Mucosa of stomach (tissue), 1 donor: Measurements from ENCODE around the gene TTL.
"Not testable (repeated sequence)": the region's sequence is repeated elsewhere in the genome, so short reads cannot be mapped to it uniquely, and the experiment has no call there.

ENCODE experiments used
- H3K27me3 ChIP-seq: one replicate; pipeline ENCODE4 v1.7.0; 2013; ENCODE audit warnings: mild to moderate bottlenecking, low read length; ENCODE audit not compliant: control insufficient read depth, insufficient read depth
- H3K36me3 ChIP-seq: one replicate; pipeline ENCODE4 v1.7.0; 2013; ENCODE audit warnings: low read length; ENCODE audit not compliant: control insufficient read depth, insufficient read depth
- H3K4me1 ChIP-seq: one replicate; pipeline ENCODE4 v1.7.0; 2013; ENCODE audit warnings: mild to moderate bottlenecking, low read length; ENCODE audit not compliant: control insufficient read depth, insufficient read depth
- H3K4me3 ChIP-seq: one replicate; pipeline ENCODE4 v1.7.0; 2013; ENCODE audit warnings: low read length
- H3K9ac ChIP-seq: one replicate; pipeline ENCODE4 v1.7.0; 2013; ENCODE audit warnings: mild to moderate bottlenecking, low read length, moderate library complexity
- H3K9me3 ChIP-seq: one replicate; pipeline ENCODE4 v1.7.0; 2013; ENCODE audit warnings: mild to moderate bottlenecking, low read length, moderate library complexity; ENCODE audit not compliant: control insufficient read depth
- donor health status: Pancreatic carcinoma.

Gene TTL

GRCh38 chr2:112536665-112537064 is 54.7 kb downstream of the TTL start:
- H3K4me3 ChIP-seq, H3K4me1 ChIP-seq, H3K27me3 ChIP-seq, H3K36me3 ChIP-seq, H3K9me3 ChIP-seq, H3K9ac ChIP-seq: not testable (repeated sequence)

GRCh38 chr2:112539306-112539705 is 57.4 kb downstream of the TTL start:
- H3K36me3 ChIP-seq: no peaks in the 10 kb centered on the region
- H3K4me1 ChIP-seq: peaks cover 16% of the 10 kb centered on the region
- no peaks in the 10 kb centered on the region for H3K27me3 ChIP-seq
- no peak overlapping the region for H3K4me3 ChIP-seq
- H3K9me3 ChIP-seq: no peaks in the 10 kb centered on the region
- no peak overlapping the region for H3K9ac ChIP-seq

DNA sequence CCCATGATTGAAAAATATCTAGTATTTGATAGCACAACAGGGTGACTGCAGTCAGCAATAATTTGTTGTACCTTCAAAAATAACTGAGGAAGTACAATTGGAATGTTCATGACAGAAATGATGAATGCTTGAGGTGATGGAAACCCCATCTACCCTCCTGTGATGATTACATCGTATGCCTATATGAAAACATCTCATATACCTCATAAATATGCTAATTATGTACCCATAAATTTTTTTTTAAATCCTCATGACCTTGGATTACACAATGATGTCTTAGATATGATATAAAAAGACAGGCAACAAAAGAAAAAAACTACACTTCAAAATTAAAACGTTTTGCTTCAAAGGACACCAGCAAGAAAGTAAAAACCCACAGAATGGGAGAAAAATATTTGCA is 59.0 kb downstream of the TTL start:
- H3K9me3 ChIP-seq: no peaks in the 10 kb centered on the region
- no peak overlapping the region for H3K4me3 ChIP-seq
- no peak overlapping the region for H3K9ac ChIP-seq

GRCh38 chr2:112541315-112542122 is 59.6 kb downstream of the TTL start:
- peak overlapping the region; percentile 91 for H3K9ac ChIP-seq
- H3K4me3 ChIP-seq: peak overlapping the region; percentile 96
- no peaks in the 10 kb centered on the region for H3K9me3 ChIP-seq
- peaks cover 16% of the 10 kb centered on the region for H3K4me1 ChIP-seq
- no peaks in the 10 kb centered on the region for H3K36me3 ChIP-seq
- H3K27me3 ChIP-seq: no peaks in the 10 kb centered on the region

More for the DNA sequence above, 59.0 kb downstream of the TTL start:
- H3K27me3 ChIP-seq: no peaks in the 10 kb centered on the region
- peaks cover 16% of the 10 kb centered on the region for H3K4me1 ChIP-seq
- H3K36me3 ChIP-seq: no peaks in the 10 kb centered on the region

- H3K9me3 ChIP-seq: no peaks in the 10 kb centered on the region
- H3K27me3 ChIP-seq: no peaks in the 10 kb centered on the region
- peaks cover 16% of the 10 kb centered on the region for H3K4me1 ChIP-seq
- no peaks in the 10 kb centered on the region for H3K36me3 ChIP-seq
- peak within 1 kb of the TSS; percentile 91 for H3K9ac ChIP-seq
- H3K4me3 ChIP-seq: peak within 1 kb of the TSS; percentile 96
These were observed 60.4 kb downstream of the TTL start, which contains the start of gene POLR1B for GRCh38 chr2:112542123-112542983. POLR1B (plus strand) TSS chr2:112542465; CDS start chr2:112542495, 30 bp downstream.

GRCh38 chr2:112542984-112543661 is 61.2 kb downstream of the TTL start:
- H3K36me3 ChIP-seq: no peaks in the 10 kb centered on the region
- H3K4me3 ChIP-seq: peak overlapping the region; percentile 96
- H3K9me3 ChIP-seq: no peaks in the 10 kb centered on the region
- peak overlapping the region; percentile 91 for H3K9ac ChIP-seq
- H3K4me1 ChIP-seq: peaks cover 16% of the 10 kb centered on the region
- H3K27me3 ChIP-seq: no peaks in the 10 kb centered on the region

- no peaks in the 10 kb centered on the region for H3K9me3 ChIP-seq
- H3K4me1 ChIP-seq: peaks cover 7% of the 10 kb centered on the region
- no peak overlapping the region for H3K4me3 ChIP-seq
- H3K9ac ChIP-seq: no peak overlapping the region
- H3K27me3 ChIP-seq: no peaks in the 10 kb centered on the region
- no peaks in the 10 kb centered on the region for H3K36me3 ChIP-seq
These were observed 65.4 kb downstream of the TTL start for GRCh38 chr2:112547333-112547732.

- H3K9me3 ChIP-seq: no peaks in the 10 kb centered on the region
- H3K27me3 ChIP-seq: no peaks in the 10 kb centered on the region
- no peaks in the 10 kb centered on the region for H3K36me3 ChIP-seq
- no peak overlapping the region for H3K4me3 ChIP-seq
- H3K9ac ChIP-seq: no peak overlapping the region
- H3K4me1 ChIP-seq: peaks cover under 1% of the 10 kb centered on the region
These were observed 67.0 kb downstream of the TTL start for GRCh38 chr2:112548980-112549379.

DNA sequence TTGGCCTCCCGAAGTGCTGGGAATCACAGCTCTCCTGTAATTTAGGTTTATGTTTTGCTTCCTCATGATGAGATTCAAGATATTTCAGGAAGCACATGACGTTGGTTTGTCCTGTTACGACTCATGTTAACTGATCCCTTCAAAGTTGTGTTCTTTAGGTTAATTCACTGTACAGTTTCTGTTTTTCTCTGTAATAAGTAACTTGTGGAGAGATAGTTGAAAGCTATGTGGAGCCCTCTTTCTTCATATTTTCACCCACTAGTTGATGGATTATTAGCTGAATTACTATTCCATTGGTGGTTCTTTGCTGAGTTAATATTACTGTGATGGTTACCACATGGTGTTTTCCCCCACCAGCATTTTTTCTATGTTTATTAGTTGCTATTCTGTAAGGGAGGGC is 84.1 kb downstream of the TTL start:
- Histone ChIP-seq H3K36me3 (peaks cover 11% of the 10 kb centered on the region), H3K9me3 (no peaks in the 10 kb centered on the region), H3K27me3 (no peaks in the 10 kb centered on the region), H3K4me1 (no peaks in the 10 kb centered on the region), H3K9ac (no peak overlapping the region), H3K4me3 (no peak overlapping the region)

DNA sequence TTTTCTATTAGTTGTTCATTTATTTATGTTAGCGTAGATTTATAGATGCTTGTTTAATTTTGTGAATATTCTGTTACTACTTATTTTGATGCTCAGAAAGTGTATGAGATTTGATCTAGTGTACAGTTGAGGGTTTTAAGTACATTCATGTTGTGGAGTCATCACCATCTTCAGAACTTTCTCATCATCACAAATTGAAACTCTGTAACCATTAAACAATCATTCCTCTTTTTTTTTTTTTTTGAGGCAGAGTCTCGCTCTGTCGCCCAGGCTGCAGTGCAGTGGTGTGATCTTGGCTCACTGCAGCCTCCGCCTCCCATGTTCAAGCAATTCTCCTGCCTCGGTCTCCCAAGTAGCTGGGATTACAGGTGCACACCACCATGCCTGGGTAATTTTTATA is 84.6 kb downstream of the TTL start:
- H3K9ac ChIP-seq, H3K9me3 ChIP-seq, H3K27me3 ChIP-seq, H3K4me1 ChIP-seq, H3K4me3 ChIP-seq: not testable (repeated sequence)
- peaks cover 11% of the 10 kb centered on the region for H3K36me3 ChIP-seq

GRCh38 chr2:112572005-112572404 is 90.0 kb downstream of the TTL start:
- Histone ChIP-seq H3K4me1 (no peaks in the 10 kb centered on the region), H3K36me3 (peaks cover 16% of the 10 kb centered on the region), H3K27me3 (no peaks in the 10 kb centered on the region)

GRCh38 chr2:112577756-112578155 is 95.8 kb downstream of the TTL start:
- no peak overlapping the region for H3K4me3 ChIP-seq
- no peaks in the 10 kb centered on the region for H3K9me3 ChIP-seq
- H3K9ac ChIP-seq: no peak overlapping the region

More at GRCh38 chr2:112572005-112572404, 90.0 kb downstream of the TTL start:
- no peak overlapping the region for H3K9ac ChIP-seq
- no peak overlapping the region for H3K4me3 ChIP-seq
- no peaks in the 10 kb centered on the region for H3K9me3 ChIP-seq

More at GRCh38 chr2:112577756-112578155, 95.8 kb downstream of the TTL start:
- H3K27me3 ChIP-seq: no peaks in the 10 kb centered on the region
- no peaks in the 10 kb centered on the region for H3K36me3 ChIP-seq
- no peaks in the 10 kb centered on the region for H3K4me1 ChIP-seq
